GM13976 (cell line): ENCODE measurements around the gene GRID1.

Source experiments
- DNase-seq: peaks from one replicate; pipeline ENCODE4 v3.0.0; 2012; ENCODE audit warnings: low spot score
- in situ Hi-C: fragments of 300-500 bp; cut with MboI; formaldehyde crosslinking; loops from one replicate; pipeline ENCODE4 v1.12.0; 2022; ENCODE audit warnings: low sequenced_read_pairs, mixed read lengths, inconsistent platforms; ENCODE audit not compliant: unreplicated experiment
- TF ChIP-seq, protein P1 (sequence below): IDR thresholded peaks from 2 replicates; pipeline ENCODE4 v1.5.1; 2012; ENCODE audit warnings: borderline replicate concordance, mild to moderate bottlenecking; ENCODE audit not compliant: insufficient read depth; ENCODE audit errors: extremely low read depth, missing control alignments, control extremely low read depth

GRID1 gene

DNA sequence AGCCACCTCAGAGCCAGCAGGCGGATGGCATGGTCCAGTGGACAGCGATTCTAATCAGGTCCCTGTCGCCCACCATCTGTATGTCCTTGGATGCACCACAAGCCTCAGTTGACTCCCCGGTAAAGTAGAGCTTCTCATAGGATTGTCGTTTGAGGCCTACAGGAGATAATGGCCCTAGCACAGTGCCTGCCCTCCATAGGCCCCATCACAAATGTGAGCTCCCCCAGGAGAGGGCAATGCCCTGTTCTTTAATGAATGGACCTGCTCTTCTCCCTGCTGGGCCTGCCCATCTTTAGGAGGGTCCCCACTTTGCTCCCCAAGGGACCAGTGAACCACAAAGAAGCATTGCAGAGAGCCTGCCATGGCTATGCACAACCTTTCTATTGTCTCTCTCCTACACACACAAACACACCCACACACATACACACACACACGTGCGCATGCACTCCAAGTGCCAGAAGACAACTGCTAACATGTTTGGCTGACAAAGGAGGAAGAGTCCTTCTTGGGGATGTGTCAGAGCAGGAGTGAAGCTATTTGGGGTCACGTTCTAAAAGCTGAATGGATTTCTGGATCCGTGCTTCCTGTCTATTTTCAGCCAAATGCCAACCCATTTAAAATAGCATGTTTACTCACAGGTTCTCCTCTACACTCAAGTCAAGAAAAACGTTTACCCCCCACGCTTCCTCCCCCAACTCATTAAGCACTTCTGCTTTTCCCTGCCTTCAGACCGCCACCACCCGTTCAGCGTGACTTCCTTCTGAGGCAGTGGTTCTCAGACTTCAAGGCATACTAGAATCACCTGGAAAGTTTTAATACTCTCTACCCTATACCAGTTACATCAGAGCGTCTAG lies 196.1 kb downstream of the GRID1 start:
- no peak for DNase-seq
- in situ Hi-C loops, result no loop called here
- TF ChIP-seq, protein P1, sequence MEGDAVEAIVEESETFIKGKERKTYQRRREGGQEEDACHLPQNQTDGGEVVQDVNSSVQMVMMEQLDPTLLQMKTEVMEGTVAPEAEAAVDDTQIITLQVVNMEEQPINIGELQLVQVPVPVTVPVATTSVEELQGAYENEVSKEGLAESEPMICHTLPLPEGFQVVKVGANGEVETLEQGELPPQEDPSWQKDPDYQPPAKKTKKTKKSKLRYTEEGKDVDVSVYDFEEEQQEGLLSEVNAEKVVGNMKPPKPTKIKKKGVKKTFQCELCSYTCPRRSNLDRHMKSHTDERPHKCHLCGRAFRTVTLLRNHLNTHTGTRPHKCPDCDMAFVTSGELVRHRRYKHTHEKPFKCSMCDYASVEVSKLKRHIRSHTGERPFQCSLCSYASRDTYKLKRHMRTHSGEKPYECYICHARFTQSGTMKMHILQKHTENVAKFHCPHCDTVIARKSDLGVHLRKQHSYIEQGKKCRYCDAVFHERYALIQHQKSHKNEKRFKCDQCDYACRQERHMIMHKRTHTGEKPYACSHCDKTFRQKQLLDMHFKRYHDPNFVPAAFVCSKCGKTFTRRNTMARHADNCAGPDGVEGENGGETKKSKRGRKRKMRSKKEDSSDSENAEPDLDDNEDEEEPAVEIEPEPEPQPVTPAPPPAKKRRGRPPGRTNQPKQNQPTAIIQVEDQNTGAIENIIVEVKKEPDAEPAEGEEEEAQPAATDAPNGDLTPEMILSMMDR, result no peak

DNA sequence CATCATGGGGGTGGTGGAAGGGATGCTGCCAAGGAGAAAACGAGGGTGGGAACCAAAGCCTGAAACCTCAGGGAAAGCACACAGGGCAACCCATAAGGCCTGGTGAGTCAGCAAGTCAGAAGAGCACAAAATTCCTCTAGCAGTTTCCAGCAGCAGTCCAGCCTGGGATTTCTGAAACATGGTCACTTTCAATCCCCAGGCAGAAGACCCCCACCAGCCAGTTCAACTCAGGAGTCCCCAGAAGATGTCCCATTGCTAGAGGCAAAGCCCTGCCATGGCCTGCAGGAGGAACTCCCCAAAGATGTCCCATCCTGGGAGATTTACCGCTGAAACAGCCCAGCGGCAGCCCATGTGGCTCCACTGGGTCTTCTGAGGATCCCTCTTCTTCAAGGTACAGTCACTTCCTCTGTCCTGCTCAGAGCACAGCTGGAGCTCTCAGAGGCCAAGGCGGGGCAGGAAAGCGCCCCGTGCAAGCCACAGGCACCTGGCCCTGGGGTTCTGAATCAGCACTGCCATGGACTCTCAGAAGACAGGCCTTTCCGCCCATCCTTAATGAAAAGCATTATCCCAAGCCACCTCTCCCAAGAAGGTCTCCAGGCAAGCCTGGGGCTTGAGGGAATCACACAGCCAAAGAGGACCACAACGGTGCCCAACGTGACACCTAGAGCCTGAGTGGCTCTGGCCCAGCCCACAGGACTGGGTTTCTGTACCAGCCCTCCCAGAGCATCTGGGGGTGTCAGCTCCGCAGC lies 196.9 kb downstream of the GRID1 start:
- TF ChIP-seq, protein P1, result no peak
- in situ Hi-C loops, result no loop called here
- no peak for DNase-seq

DNA sequence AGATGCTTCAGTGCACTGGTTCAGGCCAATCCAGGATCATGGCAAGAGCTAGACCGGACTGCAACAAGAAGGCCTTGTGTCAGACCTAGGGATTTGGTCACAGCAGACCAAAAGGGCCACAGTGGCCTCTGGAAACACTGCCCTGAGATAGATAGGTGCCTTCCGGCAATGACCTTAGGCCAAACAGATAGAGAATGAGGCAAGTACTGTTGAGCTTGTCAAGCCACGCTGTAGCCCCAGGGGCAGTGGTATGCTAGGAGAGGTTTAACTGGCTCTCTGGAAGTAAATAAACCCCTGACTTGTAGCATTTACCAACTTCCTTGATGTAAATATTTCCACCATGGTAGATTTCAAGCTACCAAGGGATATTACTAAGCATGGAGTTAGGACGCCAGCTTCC lies 197.5 kb downstream of the GRID1 start:
- in situ Hi-C loops, result no loop called here
- DNase-seq, result no peak
- TF ChIP-seq, protein P1, result no peak

DNA sequence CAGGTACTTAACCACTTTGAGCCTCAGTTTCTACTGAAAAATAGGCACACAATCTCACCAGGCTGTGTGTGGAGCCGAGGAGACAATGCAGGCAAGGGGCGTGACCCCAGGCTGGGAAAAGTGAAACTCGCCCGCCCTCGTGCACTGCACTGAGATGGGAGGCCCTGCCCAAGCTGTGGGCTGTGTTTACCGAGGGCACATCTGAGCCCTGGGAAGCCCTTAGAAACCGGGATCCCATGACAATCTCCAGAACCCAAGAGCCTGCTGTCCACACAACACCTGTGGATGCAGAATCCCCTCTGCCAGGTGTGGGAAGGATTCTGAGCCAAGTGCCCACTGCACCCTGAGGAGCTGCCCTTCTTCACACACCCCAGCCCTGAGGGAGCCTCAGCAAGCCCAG lies 198.3 kb downstream of the GRID1 start:
- TF ChIP-seq, protein P1, result no peak
- no peak for DNase-seq
- in situ Hi-C loops, result no loop called here

DNA sequence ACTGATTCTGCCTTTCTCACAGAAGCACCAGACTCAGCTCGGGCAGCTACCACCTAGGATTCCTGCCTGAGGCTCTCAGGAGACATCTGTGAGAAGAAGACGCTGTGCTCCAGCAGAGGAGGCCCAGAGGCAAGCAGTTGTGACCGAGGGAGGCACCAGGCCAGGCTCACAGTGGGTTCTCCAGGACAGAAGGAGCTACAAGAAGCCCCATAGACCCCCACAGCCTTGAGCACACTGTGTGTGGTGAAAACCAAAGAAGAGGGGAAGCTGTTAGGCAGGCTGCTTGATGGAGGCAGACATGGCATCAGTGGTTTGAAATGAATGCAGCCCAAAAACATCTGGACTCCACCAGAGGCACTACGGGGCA lies 198.8 kb downstream of the GRID1 start:
- in situ Hi-C loops, result no loop called here

DNA sequence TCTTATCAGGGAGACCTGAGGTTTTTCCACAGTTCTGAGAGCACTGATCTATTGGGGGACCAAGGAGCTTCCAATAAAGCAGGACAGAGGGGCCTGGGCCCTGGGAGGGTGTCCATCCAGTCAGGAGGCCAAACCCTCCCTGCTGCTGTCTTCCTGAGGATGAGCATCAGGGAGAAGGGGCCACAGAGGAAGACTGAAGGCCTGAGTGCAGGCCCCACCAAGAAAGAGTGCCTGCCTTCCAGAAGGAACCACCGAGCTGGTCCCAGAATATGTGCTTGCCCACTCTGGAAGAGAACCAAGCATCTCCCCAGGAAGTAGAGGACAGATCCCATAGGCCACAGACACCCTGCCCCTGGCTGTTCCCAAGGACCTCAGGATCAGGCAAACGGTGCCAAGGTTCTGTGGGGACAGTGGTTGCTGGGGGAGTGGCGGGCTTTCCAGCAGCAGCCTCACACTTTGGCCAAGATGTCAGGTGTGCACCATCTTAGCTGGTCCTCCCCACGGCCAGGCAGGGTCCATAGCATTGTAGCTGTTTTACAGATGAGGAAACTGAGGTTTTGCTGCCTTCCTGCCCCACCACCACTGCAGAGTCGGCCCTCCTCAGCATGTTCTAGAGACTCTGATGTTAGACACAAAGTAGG lies 199.4 kb downstream of the GRID1 start:
- in situ Hi-C loops, result no loop called here
- DNase-seq, result no peak

More for the DNA sequence above, 198.8 kb downstream of the GRID1 start:
- TF ChIP-seq, protein P1, result no peak
- no peak for DNase-seq

More for the DNA sequence above, 199.4 kb downstream of the GRID1 start:
- TF ChIP-seq, protein P1, result no peak
